Gastroesophageal sphincter (tissue), 4 donors: ENCODE data around the gene TPRG1L. TPM values are rescaled to one million over a fixed set of nuclear protein-coding genes. Genes with fewer than 3 reads are reported as not detected.

Experiments
- ATAC-seq: fragments of 150-250 bp; one replicate; pipeline ENCODE4 v1.9.1; 2016; ENCODE audit warnings: mild to moderate bottlenecking, moderate library complexity
- H3K27ac ChIP-seq, 4 donors: fragments of 200-600 bp; sonication (generic) in 3 of 4; 1 replicate in 3 of 4; 2 replicates in 1 of 4; pipeline ENCODE4 v1.5.1; 2016 to 2019
- H3K27me3 ChIP-seq: fragments of 200-600 bp; sonication (generic); one replicate; pipeline ENCODE4 v1.5.1; 2019
- H3K36me3 ChIP-seq, 2 donors: fragments of 200-600 bp; sonication (generic); one replicate each; pipeline ENCODE4 v1.5.1; 2019; ENCODE audit warnings: control low read depth in 1 of 2
- H3K4me1 ChIP-seq, 3 donors: fragments of 200-600 bp; sonication (generic); 1 replicate in 2 of 3; 2 replicates in 1 of 3; pipeline ENCODE4 v1.5.1; 2016 to 2019; ENCODE audit warnings: control low read depth in 2 of 3
- H3K4me3 ChIP-seq, 2 donors: fragments of 200-600 bp; sonication (generic); one replicate each; pipeline ENCODE4 v1.5.1; 2019; ENCODE audit warnings: mild to moderate bottlenecking in 1 of 2, moderate library complexity in 1 of 2
- H3K9me3 ChIP-seq, 3 donors: fragments of 200-600 bp; sonication (generic); one replicate each; pipeline ENCODE4 v1.5.1; 2017 to 2019; ENCODE audit warnings: control low read depth in 2 of 3
- CTCF ChIP-seq, 4 experiments: fragments of 200-600 bp in 2 of 4; fragments of 450-650 bp in 2 of 4; sonication (generic) in 1 of 4; IDR thresholded peaks; one replicate each; pipeline ENCODE4 v1.5.1; 2017 to 2019; ENCODE audit warnings: antibody characterized with exemption in 4 of 4, mild to moderate bottlenecking in 2 of 4, moderate library complexity in 2 of 4
- EP300 ChIP-seq: sonication (generic); formaldehyde crosslinking; IDR thresholded peaks from one replicate; pipeline ENCODE4 v1.6.1; 2017; ENCODE audit warnings: antibody characterized with exemption, mild to moderate bottlenecking
- POLR2A ChIP-seq, 2 donors: fragments of 450-650 bp; IDR thresholded peaks; one replicate each; pipeline ENCODE4 v1.6.1; 2017; ENCODE audit warnings: antibody characterized with exemption in 2 of 2, mild to moderate bottlenecking in 2 of 2, moderate library complexity in 1 of 2
- POLR2AphosphoS5 ChIP-seq: sonication (generic); formaldehyde crosslinking; IDR thresholded peaks from one replicate; pipeline ENCODE4 v1.6.1; 2017; ENCODE audit warnings: antibody characterized with exemption
- WGBS, 2 donors: methylation state at CpG; one replicate each; pipeline ENCODE4 v1.1.5; 2018; ENCODE audit warnings: low coverage in 1 of 2; 5-methylcytosine and 5-hydroxymethylcytosine counted together
- total RNA-seq, 4 donors: library from RNA; depleted of rRNA; stranded (reverse); fragments of >200 nt; gene quantifications; one replicate each; pipeline ENCODE4 v1.1.0, GENCODE V29; 2016

Gene TPRG1L
- total RNA-seq, 4 donors from 2014 or later = 38.2 to 52.1 (median 46.6) TPM

GRCh38 chr1:3638676-3639075, 13.9 kb downstream of the TPRG1L start:
- H3K27ac ChIP-seq = no peak overlapping the region
- H3K4me3 ChIP-seq = no peak overlapping the region
- WGBS, 2 donors = 91 to 100% methylated on average over 2 to 11 of the region's 15 CpGs
- H3K9me3 ChIP-seq = no peaks in the 10 kb centered on the region
- no peaks in the 10 kb centered on the region for H3K27me3 ChIP-seq
- no peak for ATAC-seq
- TF ChIP-seq EP300 = no peak
- no peak for TF ChIP-seq CTCF (IDR thresholded peaks at IDR 0.05)
- no peak for TF ChIP-seq POLR2A (IDR thresholded peaks at IDR 0.05)
- no peak for TF ChIP-seq POLR2AphosphoS5
- H3K4me1 ChIP-seq = no peaks in the 10 kb centered on the region
- H3K36me3 ChIP-seq = peaks cover 0 to 98% of the 10 kb centered on the region in 2 donors

GRCh38 chr1:3639397-3639911, 14.6 kb downstream of the TPRG1L start:
- Histone ChIP-seq H3K36me3 (peaks cover 0 to 94% of the 10 kb centered on the region in 2 donors), H3K27me3 (no peaks in the 10 kb centered on the region), H3K4me1 (no peaks in the 10 kb centered on the region), H3K9me3 (no peaks in the 10 kb centered on the region), H3K4me3 (no peak overlapping the region), H3K27ac (no peak overlapping the region)
- no peak for ATAC-seq
- WGBS, 2 donors = no CpG with 5 or more reads among the region's 23 CpGs
- TF ChIP-seq POLR2A (IDR thresholded peaks at IDR 0.05) = no peak
- no peak for TF ChIP-seq EP300

GRCh38 chr1:3640121-3640837, 15.5 kb downstream of the TPRG1L start:
- Histone ChIP-seq H3K4me1 (no peaks in the 10 kb centered on the region), H3K9me3 (no peaks in the 10 kb centered on the region), H3K4me3 (no peak overlapping the region), H3K27ac (no peak overlapping the region), H3K36me3 (peaks cover 0 to 94% of the 10 kb centered on the region in 2 donors), H3K27me3 (no peaks in the 10 kb centered on the region)
- ATAC-seq = no peak
- TF ChIP-seq POLR2A (IDR thresholded peaks at IDR 0.05) (no peak), EP300 (no peak), CTCF (IDR thresholded peaks at IDR 0.05) (no peak), POLR2AphosphoS5 (no peak)
- WGBS, 2 donors = 87% methylated on average over 8 of the region's 36 CpGs; no CpG with 5 or more reads in 1 of the 2 donors

GRCh38 chr1:3641046-3641760, 16.4 kb downstream of the TPRG1L start:
- no peak for ATAC-seq
- Histone ChIP-seq H3K4me3 (no peak overlapping the region), H3K27ac (no peak overlapping the region), H3K27me3 (no peaks in the 10 kb centered on the region), H3K36me3 (peaks cover 0 to 94% of the 10 kb centered on the region in 2 donors), H3K4me1 (no peaks in the 10 kb centered on the region), H3K9me3 (no peaks in the 10 kb centered on the region)
- no peak for TF ChIP-seq POLR2A (IDR thresholded peaks at IDR 0.05)
- no peak for TF ChIP-seq CTCF (IDR thresholded peaks at IDR 0.05)
- TF ChIP-seq EP300 = no peak
- no peak for TF ChIP-seq POLR2AphosphoS5
- 90 to 100% methylated on average over 4 of the region's 26 CpGs for whole genome bisulfite sequencing, 2 donors

- Histone ChIP-seq H3K27ac (no peak overlapping the region), H3K27me3 (no peaks in the 10 kb centered on the region), H3K9me3 (no peaks in the 10 kb centered on the region), H3K4me3 (no peak overlapping the region), H3K36me3 (peaks cover 0 to 94% of the 10 kb centered on the region in 2 donors), H3K4me1 (no peaks in the 10 kb centered on the region)
- TF ChIP-seq CTCF (IDR thresholded peaks at IDR 0.05) (no peak), POLR2A (IDR thresholded peaks at IDR 0.05) (no peak), POLR2AphosphoS5 (no peak), EP300 (no peak)
- 92 to 95% methylated on average over 4 to 11 of the region's 11 CpGs for WGBS, 2 donors
- no peak for ATAC-seq
Observed at GRCh38 chr1:3641816-3642215, 17.0 kb downstream of the TPRG1L start.
